Measurements from ENCODE around the gene EPHA5.

The EPHA5 gene

GRCh38 chr4:65370709-65371108, 299.6 kb downstream of the EPHA5 start:
- Histone ChIP-seq H3K27ac (ENCODE audit: low read length) (no peak overlapping the region), H3K4me3 (ENCODE audit: low read depth in 1 of 2, low read length in 2 of 2) (no peak overlapping the region), H3K79me2 (ENCODE audit: insufficient read depth, low read length) (no peaks in the 10 kb centered on the region), H3K36me3 (ENCODE audit: insufficient read depth, low read length) (no peaks in the 10 kb centered on the region), H3K9ac (ENCODE audit: low read depth, low read length) (no peak overlapping the region), H3K9me3 (ENCODE audit: insufficient read depth, low read length, severe bottlenecking) (no peaks in the 10 kb centered on the region), H3K4me1 (ENCODE audit: insufficient read depth, low read length) (peaks cover 7% of the 10 kb centered on the region), H3K27me3 (ENCODE audit: insufficient read depth, low read length, poor library complexity) (no peaks in the 10 kb centered on the region), H2AFZ (ENCODE audit: low read depth, low read length) (no peak overlapping the region), H4K20me1 (ENCODE audit: insufficient read depth, low read length) (no peaks in the 10 kb centered on the region), H3K4me2 (ENCODE audit: insufficient read depth, low read length) (no peak overlapping the region)
- DNase-seq (no peak), ATAC-seq (ENCODE audit: insufficient read depth, low read depth) (no peak; the same call in 2 of the 3 replicates)
- no peak for TF ChIP-seq EZH2 (IDR thresholded peaks at IDR 0.05; ENCODE audit: borderline replicate concordance, low read depth, low read length, severe bottlenecking)
- no peak for TF ChIP-seq CTCF (IDR thresholded peaks at IDR 0.05; ENCODE audit: borderline replicate concordance, extremely low read depth, low read length, poor library complexity, severe bottlenecking)

GRCh38 chr4:65367306-65367705, 303.0 kb downstream of the EPHA5 start:
- DNase-seq = peak; percentile 13
- H3K27me3 ChIP-seq (ENCODE audit: insufficient read depth, low read length, poor library complexity) = no peaks in the 10 kb centered on the region
- peak; percentile 88 for ATAC-seq (ENCODE audit: insufficient read depth, low read depth)
- H3K36me3 ChIP-seq (ENCODE audit: insufficient read depth, low read length) = no peaks in the 10 kb centered on the region
- no peak overlapping the region for H3K4me2 ChIP-seq (ENCODE audit: insufficient read depth, low read length)
- no peaks in the 10 kb centered on the region for H3K79me2 ChIP-seq (ENCODE audit: insufficient read depth, low read length)
- 0 out of 2 replicates have a peak overlapping the region, but pooled peaks have one; percentile 13 for H2AFZ ChIP-seq (ENCODE audit: low read depth, low read length)
- no peaks in the 10 kb centered on the region for H4K20me1 ChIP-seq (ENCODE audit: insufficient read depth, low read length)
- H3K4me1 ChIP-seq (ENCODE audit: insufficient read depth, low read length) = peaks cover 7% of the 10 kb centered on the region
- no peak overlapping the region for H3K4me3 ChIP-seq (ENCODE audit: low read depth in 1 of 2, low read length in 2 of 2)
- no peak for TF ChIP-seq CTCF (IDR thresholded peaks at IDR 0.05; ENCODE audit: borderline replicate concordance, extremely low read depth, low read length, poor library complexity, severe bottlenecking)
- TF ChIP-seq EZH2 (IDR thresholded peaks at IDR 0.05; ENCODE audit: borderline replicate concordance, low read depth, low read length, severe bottlenecking) = no peak
- H3K27ac ChIP-seq (ENCODE audit: low read length) = no peak overlapping the region
- no peaks in the 10 kb centered on the region for H3K9me3 ChIP-seq (ENCODE audit: insufficient read depth, low read length, severe bottlenecking)
- H3K9ac ChIP-seq (ENCODE audit: low read depth, low read length) = no peak overlapping the region

DNA sequence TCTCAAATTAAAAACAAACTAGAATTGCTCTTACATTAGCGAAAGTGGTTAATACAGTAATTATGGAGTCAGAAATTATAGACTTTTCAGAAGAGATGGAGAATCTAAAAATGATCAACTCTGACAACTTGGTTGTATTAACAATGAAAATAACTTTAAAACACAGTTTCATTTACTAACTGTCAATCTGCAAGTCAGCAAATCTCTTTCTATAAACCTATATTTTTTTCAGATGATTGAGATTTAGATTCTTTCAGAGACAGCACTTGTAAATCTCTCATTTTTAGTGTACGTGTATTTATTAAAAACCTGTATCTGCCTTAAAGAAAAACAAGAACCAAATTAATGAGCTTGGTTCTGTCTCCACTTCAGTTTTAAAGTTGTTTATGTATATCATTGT, 311.4 kb downstream of the EPHA5 start:
- TF ChIP-seq EZH2 (IDR thresholded peaks at IDR 0.05; ENCODE audit: borderline replicate concordance, low read depth, low read length, severe bottlenecking) (no peak), CTCF (IDR thresholded peaks at IDR 0.05; ENCODE audit: borderline replicate concordance, extremely low read depth, low read length, poor library complexity, severe bottlenecking) (no peak)
- DNase-seq = no peak
- H3K27ac ChIP-seq (ENCODE audit: low read length) = no peak overlapping the region
- H3K9me3 ChIP-seq (ENCODE audit: insufficient read depth, low read length, severe bottlenecking) = no peaks in the 10 kb centered on the region
- no peak overlapping the region for H3K4me2 ChIP-seq (ENCODE audit: insufficient read depth, low read length)
- H3K36me3 ChIP-seq (ENCODE audit: insufficient read depth, low read length) = no peaks in the 10 kb centered on the region
- H2AFZ ChIP-seq (ENCODE audit: low read depth, low read length) = no peak overlapping the region
- H3K9ac ChIP-seq (ENCODE audit: low read depth, low read length) = no peak overlapping the region
- no peak for ATAC-seq (ENCODE audit: insufficient read depth, low read depth)
- no peaks in the 10 kb centered on the region for H3K27me3 ChIP-seq (ENCODE audit: insufficient read depth, low read length, poor library complexity)
- H3K4me3 ChIP-seq (ENCODE audit: low read depth in 1 of 2, low read length in 2 of 2) = no peak overlapping the region
- no peaks in the 10 kb centered on the region for H3K79me2 ChIP-seq (ENCODE audit: insufficient read depth, low read length)
- no peaks in the 10 kb centered on the region for H4K20me1 ChIP-seq (ENCODE audit: insufficient read depth, low read length)
- peaks cover 13% of the 10 kb centered on the region for H3K4me1 ChIP-seq (ENCODE audit: insufficient read depth, low read length)

GRCh38 chr4:65353098-65353497, 317.2 kb downstream of the EPHA5 start:
- DNase-seq = no peak
- H3K9me3 ChIP-seq (ENCODE audit: insufficient read depth, low read length, severe bottlenecking) = no peaks in the 10 kb centered on the region
- H3K27me3 ChIP-seq (ENCODE audit: insufficient read depth, low read length, poor library complexity) = no peaks in the 10 kb centered on the region
- H3K79me2 ChIP-seq (ENCODE audit: insufficient read depth, low read length) = no peaks in the 10 kb centered on the region
- no peak overlapping the region for H3K9ac ChIP-seq (ENCODE audit: low read depth, low read length)
- H3K27ac ChIP-seq (ENCODE audit: low read length) = no peak overlapping the region
- H4K20me1 ChIP-seq (ENCODE audit: insufficient read depth, low read length) = no peaks in the 10 kb centered on the region
- H3K4me2 ChIP-seq (ENCODE audit: insufficient read depth, low read length) = no peak overlapping the region
- no peak for ATAC-seq (ENCODE audit: insufficient read depth, low read depth)
- H2AFZ ChIP-seq (ENCODE audit: low read depth, low read length) = no peak overlapping the region
- H3K36me3 ChIP-seq (ENCODE audit: insufficient read depth, low read length) = no peaks in the 10 kb centered on the region
- H3K4me3 ChIP-seq (ENCODE audit: low read depth in 1 of 2, low read length in 2 of 2) = no peak overlapping the region
- peaks cover 13% of the 10 kb centered on the region for H3K4me1 ChIP-seq (ENCODE audit: insufficient read depth, low read length)
- TF ChIP-seq CTCF (IDR thresholded peaks at IDR 0.05; ENCODE audit: borderline replicate concordance, extremely low read depth, low read length, poor library complexity, severe bottlenecking) (no peak), EZH2 (IDR thresholded peaks at IDR 0.05; ENCODE audit: borderline replicate concordance, low read depth, low read length, severe bottlenecking) (no peak)

Data from DND-41 (cell line).